Esophagus squamous epithelium (tissue), 5 donors: Measurements from ENCODE around the gene CRADD. TPM values are rescaled to one million over a fixed set of nuclear protein-coding genes. Genes with fewer than 3 reads are reported as not detected.
"Not testable (repeated sequence)": the region's sequence is repeated elsewhere in the genome, so short reads cannot be mapped to it uniquely, and the experiment has no call there.

Experiments used
- DNase-seq: peaks from one replicate; lab custom pipeline; 2025; lab: John Stamatoyannopoulos, UW
- H3K27ac ChIP-seq, 4 donors: fragments of 200-600 bp; sonication (generic); one replicate each; pipeline ENCODE4 v1.5.1; 2016 to 2019; ENCODE audit warnings: mild to moderate bottlenecking in 1 of 4
- H3K27me3 ChIP-seq, 4 donors: fragments of 200-600 bp; sonication (generic); 1 replicate in 3 of 4; 2 replicates in 1 of 4; pipeline versions ENCODE4 v1.5.1 to v1.6.0; 2017 to 2021; ENCODE audit warnings: antibody characterized with exemption in 1 of 4
- H3K36me3 ChIP-seq, 3 donors: fragments of 200-600 bp; sonication (generic); one replicate each; pipeline ENCODE4 v1.5.1; 2016 to 2019
- H3K4me1 ChIP-seq, 3 donors: fragments of 200-600 bp; sonication (generic); one replicate each; pipeline ENCODE4 v1.5.1; 2017 to 2019
- H3K4me3 ChIP-seq, 4 donors: fragments of 200-600 bp; sonication (generic); 1 replicate in 3 of 4; 2 replicates in 1 of 4; pipeline ENCODE4 v1.5.1; 2016 to 2019; ENCODE audit warnings: mild to moderate bottlenecking in 2 of 4, moderate library complexity in 1 of 4
- H3K9me3 ChIP-seq, 3 donors: fragments of 200-600 bp; sonication (generic); one replicate each; pipeline ENCODE4 v1.5.1; 2016 to 2019
- POLR2A ChIP-seq, 4 donors: fragments of 450-650 bp; IDR thresholded peaks; one replicate each; pipeline ENCODE4 v1.6.1; 2017; ENCODE audit warnings: antibody characterized with exemption in 4 of 4, mild to moderate bottlenecking in 4 of 4, moderate library complexity in 3 of 4
- WGBS, 2 donors: methylation state at CpG; one replicate each; pipeline ENCODE4 v1.1.5; 2018; 5-methylcytosine and 5-hydroxymethylcytosine counted together
- intact Hi-C: fragments of 100-400 bp; cut with DNase I; formaldehyde crosslinking; loops from one replicate; pipeline ENCODE4 v1.15.0; 2022
- total RNA-seq, 4 donors: library from RNA; depleted of rRNA; stranded (reverse); fragments of >200 nt; gene quantifications; one replicate each; pipeline ENCODE4 v1.1.0, GENCODE V29; 2016
- TF ChIP-seq, protein P1 (sequence below), 6 experiments: fragments of 450-650 bp in 4 of 6; fragments of 200-600 bp in 2 of 6; sonication (generic) in 2 of 6; IDR thresholded peaks; one replicate each; pipeline ENCODE4 v1.5.1; 2016 to 2019; ENCODE audit warnings: antibody characterized with exemption in 6 of 6, mild to moderate bottlenecking in 4 of 6, moderate library complexity in 4 of 6
- donor health status: DM: yes; HTN: yes; CAD: no.

CRADD gene
- total RNA-seq, 4 donors from 2014 or later = 20.2 to 22.9 (median 21.7) TPM

DNA sequence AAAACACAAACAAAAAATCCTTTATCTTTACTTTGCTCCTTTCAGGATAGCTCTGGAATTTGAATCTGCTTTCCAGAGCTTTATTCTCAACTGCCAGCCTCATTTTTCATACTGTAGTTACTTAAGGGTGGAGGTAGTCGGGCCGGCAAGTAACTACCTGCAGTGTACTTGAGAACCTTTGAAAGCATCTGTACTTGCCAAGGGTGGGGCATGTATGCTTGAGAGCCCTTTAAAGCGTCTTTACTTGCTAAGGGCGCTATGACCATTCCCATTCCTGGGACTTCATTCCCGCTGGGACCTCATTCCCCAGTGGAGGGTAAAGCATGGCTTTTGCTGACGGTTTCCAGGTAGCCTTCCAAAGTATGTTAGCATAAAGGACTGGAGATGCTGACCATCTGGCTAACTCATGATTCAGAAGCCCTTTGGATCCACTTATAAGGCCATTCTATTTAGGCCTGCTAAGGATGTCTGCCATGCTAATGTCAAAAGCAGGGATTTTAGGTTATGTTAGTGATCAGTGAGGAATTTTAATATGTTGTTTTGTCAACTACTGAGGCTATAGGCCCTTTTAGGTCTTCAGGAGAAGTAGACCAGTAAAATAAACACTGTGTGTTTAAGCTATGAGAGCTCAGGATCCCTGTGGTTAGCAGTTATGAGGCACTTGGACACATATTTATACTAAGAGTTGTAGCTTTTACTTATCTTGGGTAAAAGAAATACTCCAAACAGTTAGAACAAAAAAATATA is 74.9 kb downstream of the CRADD start:
- H3K27me3 ChIP-seq = no peaks in the 10 kb centered on the region
- peak overlapping the region; percentile 36 to 83 (median 72) for H3K27ac ChIP-seq
- peaks cover 7 to 39% (median 17%) of the 10 kb centered on the region in 3 donors for H3K4me1 ChIP-seq
- H3K4me3 ChIP-seq = no peak overlapping the region
- 50 to 69% methylated on average over 4 to 6 of the region's 6 CpGs for WGBS, 2 donors
- no peak for DNase-seq
- TF ChIP-seq POLR2A (IDR thresholded peaks at IDR 0.05) = no peak
- TF ChIP-seq, protein P1, sequence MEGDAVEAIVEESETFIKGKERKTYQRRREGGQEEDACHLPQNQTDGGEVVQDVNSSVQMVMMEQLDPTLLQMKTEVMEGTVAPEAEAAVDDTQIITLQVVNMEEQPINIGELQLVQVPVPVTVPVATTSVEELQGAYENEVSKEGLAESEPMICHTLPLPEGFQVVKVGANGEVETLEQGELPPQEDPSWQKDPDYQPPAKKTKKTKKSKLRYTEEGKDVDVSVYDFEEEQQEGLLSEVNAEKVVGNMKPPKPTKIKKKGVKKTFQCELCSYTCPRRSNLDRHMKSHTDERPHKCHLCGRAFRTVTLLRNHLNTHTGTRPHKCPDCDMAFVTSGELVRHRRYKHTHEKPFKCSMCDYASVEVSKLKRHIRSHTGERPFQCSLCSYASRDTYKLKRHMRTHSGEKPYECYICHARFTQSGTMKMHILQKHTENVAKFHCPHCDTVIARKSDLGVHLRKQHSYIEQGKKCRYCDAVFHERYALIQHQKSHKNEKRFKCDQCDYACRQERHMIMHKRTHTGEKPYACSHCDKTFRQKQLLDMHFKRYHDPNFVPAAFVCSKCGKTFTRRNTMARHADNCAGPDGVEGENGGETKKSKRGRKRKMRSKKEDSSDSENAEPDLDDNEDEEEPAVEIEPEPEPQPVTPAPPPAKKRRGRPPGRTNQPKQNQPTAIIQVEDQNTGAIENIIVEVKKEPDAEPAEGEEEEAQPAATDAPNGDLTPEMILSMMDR (IDR thresholded peaks at IDR 0.05) = no peak
- intact Hi-C loops = no loop called here
- H3K9me3 ChIP-seq = peaks cover 0 to 11% (median 0%) of the 10 kb centered on the region in 3 donors
- no peaks in the 10 kb centered on the region for H3K36me3 ChIP-seq

DNA sequence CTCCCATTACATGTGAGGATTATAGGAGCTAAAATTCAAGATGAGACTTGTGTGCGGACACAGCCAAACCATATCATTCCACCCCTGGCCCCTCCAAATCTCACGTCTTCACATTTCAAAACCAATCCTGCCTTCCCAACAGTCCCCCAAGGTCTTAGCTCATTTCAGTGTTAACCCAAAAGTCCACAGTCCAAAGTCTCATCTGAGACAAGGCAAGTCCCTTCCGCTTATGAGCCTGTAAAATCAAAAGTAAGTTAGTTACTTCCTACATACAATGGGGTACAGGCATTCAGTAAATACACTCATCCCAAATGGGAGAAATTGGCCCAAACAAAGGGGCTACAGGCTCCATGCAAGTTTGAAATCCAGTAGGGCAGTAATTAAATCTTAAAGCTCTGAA is 76.1 kb downstream of the CRADD start:
- H3K36me3 ChIP-seq = no peaks in the 10 kb centered on the region
- no peak for TF ChIP-seq POLR2A (IDR thresholded peaks at IDR 0.05)
- TF ChIP-seq, protein P1 (IDR thresholded peaks at IDR 0.05) = no peak
- 94 to 100% methylated on average over 3 of the region's 3 CpGs for WGBS, 2 donors
- peaks cover 7 to 37% (median 17%) of the 10 kb centered on the region in 3 donors for H3K4me1 ChIP-seq
- no peaks in the 10 kb centered on the region for H3K27me3 ChIP-seq
- no peak overlapping the region for H3K27ac ChIP-seq
- peaks cover 0 to 11% (median 0%) of the 10 kb centered on the region in 3 donors for H3K9me3 ChIP-seq
- intact Hi-C loops = no loop called here
- H3K4me3 ChIP-seq = no peak overlapping the region
- DNase-seq = no peak

DNA sequence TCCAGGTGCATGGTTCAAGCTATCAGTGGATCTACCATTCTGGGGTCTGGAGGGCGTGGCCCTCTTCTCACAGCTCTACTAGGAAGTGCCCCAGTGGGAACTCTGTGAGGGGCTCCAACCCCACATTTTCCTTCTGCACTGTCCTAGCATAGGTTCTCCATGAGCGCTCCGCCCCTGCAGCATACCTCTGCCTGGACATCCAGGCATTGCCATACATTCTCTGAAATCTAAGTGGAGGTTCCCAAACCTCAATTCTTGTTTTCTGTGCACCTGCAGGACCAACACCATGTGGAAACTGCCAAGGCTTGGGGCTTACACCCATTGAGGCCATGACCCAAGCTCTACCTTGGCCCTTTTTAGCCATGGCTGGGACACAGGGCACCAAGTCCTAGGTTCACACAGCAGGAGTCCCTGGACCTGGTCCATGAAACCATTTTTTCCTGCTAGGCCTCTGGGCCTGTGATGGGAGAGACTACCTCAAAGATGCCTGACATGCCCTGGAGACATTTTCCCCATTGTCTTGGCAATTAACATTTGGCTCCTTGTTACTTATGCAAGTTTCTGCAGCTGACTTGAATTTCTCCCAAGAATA is 76.8 kb downstream of the CRADD start:
- H3K27ac ChIP-seq = no peak overlapping the region
- peaks cover 0 to 11% (median 0%) of the 10 kb centered on the region in 3 donors for H3K9me3 ChIP-seq

DNA sequence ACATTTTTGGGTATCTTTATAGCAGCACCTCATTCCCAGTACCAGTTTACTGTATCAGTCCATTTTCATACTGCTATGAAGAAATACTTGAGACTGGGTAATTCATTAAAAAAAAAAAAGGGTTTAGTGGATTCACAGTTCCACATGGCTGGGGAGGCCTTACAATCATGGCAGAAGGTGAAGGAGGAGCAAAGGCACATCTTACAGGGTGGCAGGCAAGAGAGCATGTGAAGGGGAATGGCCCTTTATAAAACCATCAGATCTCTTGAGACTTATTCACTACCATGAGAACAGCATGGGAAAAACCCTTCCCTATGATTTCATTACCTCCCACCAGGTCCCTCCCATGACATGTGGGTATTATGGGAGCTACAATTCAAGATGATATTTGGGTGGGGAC is 77.7 kb downstream of the CRADD start:
- intact Hi-C loops, H3K36me3 ChIP-seq, DNase-seq, H3K4me3 ChIP-seq, H3K27ac ChIP-seq, H3K27me3 ChIP-seq: not testable (repeated sequence)
- peaks cover 0 to 11% (median 0%) of the 10 kb centered on the region in 3 donors for H3K9me3 ChIP-seq
- peaks cover 7 to 36% (median 22%) of the 10 kb centered on the region in 3 donors for H3K4me1 ChIP-seq

More for the DNA sequence above, 76.8 kb downstream of the CRADD start:
- Histone ChIP-seq H3K4me3 (no peak overlapping the region), H3K27me3 (no peaks in the 10 kb centered on the region), H3K36me3 (no peaks in the 10 kb centered on the region), H3K4me1 (peaks cover 7 to 36% (median 17%) of the 10 kb centered on the region in 3 donors)
- TF ChIP-seq, protein P1 (IDR thresholded peaks at IDR 0.05) = no peak
- TF ChIP-seq POLR2A (IDR thresholded peaks at IDR 0.05) = no peak
- no peak for DNase-seq
- intact Hi-C loops = no loop called here
- WGBS, 2 donors = 100% methylated on average over 2 to 3 of the region's 3 CpGs

DNA sequence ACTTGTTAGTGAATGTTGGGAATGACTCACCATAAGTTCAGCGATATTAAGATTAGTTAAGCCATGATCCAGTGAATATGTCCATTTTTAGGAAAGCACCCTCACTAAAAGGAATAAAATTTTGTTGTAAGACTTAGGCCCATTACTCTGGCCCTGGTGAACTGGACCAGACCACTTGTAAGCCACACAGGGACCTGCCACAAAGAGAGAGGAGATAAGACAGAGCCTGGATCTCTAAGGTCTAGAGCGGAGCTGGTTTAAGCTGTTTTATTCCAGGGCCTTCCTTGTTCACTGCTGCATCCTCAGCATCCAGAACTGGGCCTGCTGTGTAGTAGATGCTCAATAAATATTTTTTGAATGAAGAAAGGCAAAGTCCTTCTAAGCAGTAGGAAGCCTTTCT is 79.1 kb downstream of the CRADD start:
- no peak overlapping the region for H3K27ac ChIP-seq
- H3K4me1 ChIP-seq = peaks cover 7 to 24% (median 16%) of the 10 kb centered on the region in 3 donors
- no peak for DNase-seq
- H3K27me3 ChIP-seq = no peaks in the 10 kb centered on the region
- WGBS, 2 donors = 85 to 98% methylated on average over 2 of the region's 2 CpGs
- H3K4me3 ChIP-seq = no peak overlapping the region
- intact Hi-C loops = no loop called here
- no peaks in the 10 kb centered on the region for H3K36me3 ChIP-seq
- TF ChIP-seq, protein P1 (IDR thresholded peaks at IDR 0.05) = no peak
- no peak for TF ChIP-seq POLR2A (IDR thresholded peaks at IDR 0.05)
- H3K9me3 ChIP-seq = peaks cover 0 to 11% (median 0%) of the 10 kb centered on the region in 3 donors
